Panc1 (cell line): Measurements from ENCODE around the gene RBCK1. TPM values are rescaled to one million over a fixed set of nuclear protein-coding genes. Genes with fewer than 3 reads are reported as not detected.

Experiments used
- ATAC-seq: fragments of 200-7000 bp; cut with Tn5 transposase; 2 replicates; pipeline ENCODE4 v1.9.1; 2020; ENCODE audit warnings: mild to moderate bottlenecking, moderate library complexity
- BruUV-seq: library from RNA; stranded (reverse); fragments of 400-500 nt; replicated peaks from 2 replicates; lab custom pipeline; 2021; lab: Mats Ljungman, UMichigan
- CTCF ChIA-PET: fragments of 300-600 bp; sonication (Branson Sonifier 250); formaldehyde crosslinking; loops from one replicate; lab custom pipeline; 2022; ENCODE audit warnings: antibody characterized with exemption; lab: Charles Lee
- POLR2A ChIA-PET: fragments of 300-600 bp; sonication (Branson Sonifier 250); formaldehyde crosslinking; loops from one replicate; lab custom pipeline; 2022; ENCODE audit warnings: antibody characterized with exemption; lab: Charles Lee
- DNase-seq: peaks from one replicate; pipeline ENCODE4 v3.0.0-alpha.2; 2010; ENCODE audit warnings: low read depth, low spot score
- H3K27ac ChIP-seq: 2 replicates; pipeline ENCODE4 v1.5.1; 2011; ENCODE audit warnings: mild to moderate bottlenecking, low read length, inconsistent platforms
- H3K27me3 ChIP-seq: fragments of 200-500 bp; sonication (Bioruptor generic); 2 replicates; pipeline ENCODE4 v1.6.0; 2014; ENCODE audit warnings: low read length, inconsistent platforms; ENCODE audit not compliant: control insufficient read depth, insufficient read depth
- H3K36me3 ChIP-seq: fragments of 200-500 bp; sonication (Bioruptor generic); 2 replicates; pipeline ENCODE4 v1.5.1; 2014; ENCODE audit warnings: inconsistent platforms, mild to moderate bottlenecking, low read length, moderate library complexity; ENCODE audit not compliant: control insufficient read depth, insufficient read depth
- H3K4me1 ChIP-seq: 2 replicates; pipeline ENCODE4 v1.5.1; 2011; ENCODE audit warnings: inconsistent platforms, mild to moderate bottlenecking, low read length, moderate library complexity; ENCODE audit not compliant: control insufficient read depth, insufficient read depth
- H3K4me3 ChIP-seq, 2 experiments: 2 replicates each; pipeline ENCODE4 v1.5.1; 2011 to 2012; ENCODE audit warnings: low read depth in 2 of 2, low read length in 2 of 2, mild to moderate bottlenecking in 2 of 2, inconsistent platforms in 1 of 2, moderate library complexity in 1 of 2
- H3K9me3 ChIP-seq: fragments of 200-500 bp; sonication (Bioruptor generic); 2 replicates; pipeline ENCODE4 v1.5.1; 2014; ENCODE audit warnings: low read depth, mild to moderate bottlenecking, inconsistent platforms, low read length, moderate library complexity; ENCODE audit not compliant: control insufficient read depth, insufficient read depth
- CTCF ChIP-seq: fragments of 450-650 bp; IDR thresholded peaks from 2 replicates; pipeline ENCODE4 v1.5.1; 2017; ENCODE audit warnings: mild to moderate bottlenecking
- POLR2AphosphoS5 ChIP-seq: IDR thresholded peaks from 2 replicates; pipeline ENCODE4 v1.6.1; 2012; ENCODE audit warnings: mild to moderate bottlenecking, low read depth, low read length, moderate library complexity
- SIN3A ChIP-seq: IDR thresholded peaks from 2 replicates; pipeline ENCODE4 v1.6.1; 2012; ENCODE audit warnings: low read depth, mild to moderate bottlenecking, low read length, moderate library complexity, borderline replicate concordance; ENCODE audit not compliant: insufficient read depth
- TCF7L2 ChIP-seq: IDR thresholded peaks from 2 replicates; pipeline ENCODE4 v1.6.1; 2011; ENCODE audit warnings: mild to moderate bottlenecking, low read depth, low read length, inconsistent platforms
- in situ Hi-C: cut with HindIII; loops from 2 replicates; pipeline ENCODE4 v1.10.0; 2016; ENCODE audit warnings: low sequenced_read_pairs, low pct_unique_long_range_greater_than_20kb
- intact Hi-C: fragments of 100-400 bp; cut with micrococcal nuclease; formaldehyde crosslinking; loops from one replicate; pipeline ENCODE4 v1.10.0; 2022; ENCODE audit not compliant: unreplicated experiment
- total RNA-seq: library from RNA; stranded (reverse); gene quantifications from one replicate; pipeline ENCODE4 v1.2.1, GENCODE V29; 2021; ENCODE audit not compliant: unreplicated experiment
- TF ChIP-seq, protein P1 (sequence below), 2 experiments: IDR thresholded peaks; 2 replicates each; pipeline ENCODE4 v1.6.1; 2011 to 2012; ENCODE audit warnings: low read depth in 2 of 2, control low read depth in 1 of 2, low read length in 1 of 2, mild to moderate bottlenecking in 1 of 2, moderate library complexity in 1 of 2; ENCODE audit not compliant: insufficient read depth in 1 of 2

RBCK1 gene
- total RNA-seq, 1 experiment from 2014 or later, result 97.1 TPM

DNA sequence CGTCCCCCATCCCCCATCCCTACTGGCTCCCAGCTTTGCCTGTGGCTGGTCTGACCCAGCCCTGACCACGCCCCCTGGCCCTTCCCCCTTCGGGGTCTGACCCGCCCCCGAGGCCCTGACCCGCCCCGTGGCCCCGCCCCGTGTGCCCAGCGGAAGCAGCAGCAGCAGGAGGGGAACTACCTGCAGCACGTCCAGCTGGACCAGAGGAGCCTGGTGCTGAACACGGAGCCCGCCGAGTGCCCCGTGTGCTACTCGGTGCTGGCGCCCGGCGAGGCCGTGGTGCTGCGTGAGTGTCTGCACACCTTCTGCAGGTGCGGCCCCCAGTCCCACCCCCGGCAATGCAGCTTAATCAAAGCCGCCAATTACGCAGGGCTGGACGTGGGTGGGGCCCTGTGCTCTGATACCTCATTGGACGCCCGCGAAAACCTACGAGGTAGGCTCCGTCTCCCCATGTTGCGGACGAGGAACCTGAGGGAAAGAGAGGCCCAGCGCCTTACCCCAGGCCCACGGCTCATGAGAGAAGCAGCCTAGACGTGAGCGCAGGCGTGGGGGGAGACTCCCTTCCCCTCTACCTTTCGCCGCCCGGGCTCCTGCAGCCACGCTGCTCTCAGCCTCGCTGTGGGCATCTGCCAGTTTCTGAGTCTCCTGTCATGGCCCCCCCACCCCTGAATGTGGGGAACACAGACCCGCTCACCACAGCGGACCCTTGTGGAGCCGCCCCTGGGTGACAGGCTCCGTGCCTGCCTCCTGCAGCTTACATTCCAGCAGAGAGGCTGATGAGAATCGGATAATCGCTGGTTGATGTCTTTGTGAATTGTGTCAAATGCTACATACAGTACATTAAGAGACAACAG, 12.8 kb downstream of the RBCK1 start:
- in situ Hi-C loops, result no loop called here
- Histone ChIP-seq H3K27ac (no peak overlapping the region), H3K9me3 (no peaks in the 10 kb centered on the region), H3K27me3 (no peaks in the 10 kb centered on the region), H3K4me1 (peaks cover 13% of the 10 kb centered on the region; the same call in 1 of the 2 replicates), H3K36me3 (peaks cover 2% of the 10 kb centered on the region; the same call in 1 of the 2 replicates), H3K4me3 (no peak overlapping the region)
- intact Hi-C loops, result no loop called here
- ChIA-PET CTCF (interaction anchor here (0.7 to 1.2 kb wide), 2 partner anchors 9 to 11 kb away, joined by 3 read pairs; no protein-coding TSS in a partner anchor), POLR2A (interaction anchor here (0.6 kb wide), 1 partner anchor 114 kb away, joined by 9 read pairs; no protein-coding TSS in a partner anchor)
- no TSS peak for BruUV-seq
- ATAC-seq (peak; percentile 57; the same call in 1 of the 2 replicates), DNase-seq (no peak)
- TF ChIP-seq POLR2AphosphoS5, result no peak
- TF ChIP-seq, protein P1, sequence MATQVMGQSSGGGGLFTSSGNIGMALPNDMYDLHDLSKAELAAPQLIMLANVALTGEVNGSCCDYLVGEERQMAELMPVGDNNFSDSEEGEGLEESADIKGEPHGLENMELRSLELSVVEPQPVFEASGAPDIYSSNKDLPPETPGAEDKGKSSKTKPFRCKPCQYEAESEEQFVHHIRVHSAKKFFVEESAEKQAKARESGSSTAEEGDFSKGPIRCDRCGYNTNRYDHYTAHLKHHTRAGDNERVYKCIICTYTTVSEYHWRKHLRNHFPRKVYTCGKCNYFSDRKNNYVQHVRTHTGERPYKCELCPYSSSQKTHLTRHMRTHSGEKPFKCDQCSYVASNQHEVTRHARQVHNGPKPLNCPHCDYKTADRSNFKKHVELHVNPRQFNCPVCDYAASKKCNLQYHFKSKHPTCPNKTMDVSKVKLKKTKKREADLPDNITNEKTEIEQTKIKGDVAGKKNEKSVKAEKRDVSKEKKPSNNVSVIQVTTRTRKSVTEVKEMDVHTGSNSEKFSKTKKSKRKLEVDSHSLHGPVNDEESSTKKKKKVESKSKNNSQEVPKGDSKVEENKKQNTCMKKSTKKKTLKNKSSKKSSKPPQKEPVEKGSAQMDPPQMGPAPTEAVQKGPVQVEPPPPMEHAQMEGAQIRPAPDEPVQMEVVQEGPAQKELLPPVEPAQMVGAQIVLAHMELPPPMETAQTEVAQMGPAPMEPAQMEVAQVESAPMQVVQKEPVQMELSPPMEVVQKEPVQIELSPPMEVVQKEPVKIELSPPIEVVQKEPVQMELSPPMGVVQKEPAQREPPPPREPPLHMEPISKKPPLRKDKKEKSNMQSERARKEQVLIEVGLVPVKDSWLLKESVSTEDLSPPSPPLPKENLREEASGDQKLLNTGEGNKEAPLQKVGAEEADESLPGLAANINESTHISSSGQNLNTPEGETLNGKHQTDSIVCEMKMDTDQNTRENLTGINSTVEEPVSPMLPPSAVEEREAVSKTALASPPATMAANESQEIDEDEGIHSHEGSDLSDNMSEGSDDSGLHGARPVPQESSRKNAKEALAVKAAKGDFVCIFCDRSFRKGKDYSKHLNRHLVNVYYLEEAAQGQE (IDR thresholded peaks at IDR 0.05; ENCODE audit: insufficient read depth in 1 of 2, low read depth in 2 of 2, low read length in 1 of 2), result no peak

- BruUV-seq, result TSS peak; percentile 42
- H3K4me1 ChIP-seq, result peaks cover 13% of the 10 kb centered on the region; the same call in 1 of the 2 replicates
- POLR2A ChIA-PET, result no interaction called here
- H3K9me3 ChIP-seq, result no peaks in the 10 kb centered on the region
- CTCF ChIA-PET, result no interaction called here
- H3K4me3 ChIP-seq, result no peak overlapping the region
- DNase-seq, result no peak
- H3K27ac ChIP-seq, result no peak overlapping the region
- intact Hi-C loops (no loop called here), in situ Hi-C loops (no loop called here)
- H3K27me3 ChIP-seq, result no peaks in the 10 kb centered on the region
- no peak for ATAC-seq
- peaks cover 5% of the 10 kb centered on the region for H3K36me3 ChIP-seq
- TF ChIP-seq, protein P1 (IDR thresholded peaks at IDR 0.05; ENCODE audit: insufficient read depth in 1 of 2, low read depth in 2 of 2, low read length in 1 of 2), result no peak
- TF ChIP-seq CTCF (no peak), TCF7L2 (no peak), SIN3A (no peak), POLR2AphosphoS5 (no peak)
Measured at GRCh38 chr20:421685-422250, 13.7 kb downstream of the RBCK1 start.
